Chondrocyte (in vitro differentiated cells): ENCODE data around the gene NRXN3. TPM values are rescaled to one million over a fixed set of nuclear protein-coding genes. Genes with fewer than 3 reads are reported as not detected.

Source experiments
- DNase-seq: peaks from one replicate; pipeline ENCODE4 v3.0.0; 2021; ENCODE audit warnings: mixed read lengths, low spot score
- H3K27ac Mint-ChIP-seq: one replicate; pipeline ENCODE4 v1.8.0; 2021; ENCODE audit warnings: mild to moderate bottlenecking, moderate library complexity, mixed read lengths; ENCODE audit not compliant: unreplicated experiment
- H3K27me3 Mint-ChIP-seq: 2 replicates; pipeline ENCODE4 v1.8.0; 2021; ENCODE audit warnings: low read depth, mixed read lengths
- H3K36me3 Mint-ChIP-seq: 2 replicates; pipeline ENCODE4 v1.8.0; 2021; ENCODE audit warnings: low read depth, mixed read lengths
- H3K4me1 Mint-ChIP-seq: 2 replicates; pipeline ENCODE4 v1.8.0; 2021; ENCODE audit warnings: low read depth, mild to moderate bottlenecking, mixed read lengths
- H3K4me3 Mint-ChIP-seq: one replicate; pipeline ENCODE4 v1.8.0; 2021; ENCODE audit warnings: mild to moderate bottlenecking, moderate library complexity, mixed read lengths; ENCODE audit not compliant: unreplicated experiment
- H3K9me3 Mint-ChIP-seq: 2 replicates; pipeline ENCODE4 v1.8.0; 2021; ENCODE audit warnings: low read depth, mixed read lengths
- long read RNA-seq: library from polyadenylated mRNA; stranded (forward); transcript quantifications from one replicate; pipeline ENCODE4 v2.0.0, GENCODE V29; 2021
- total RNA-seq: library from RNA; stranded (reverse); gene quantifications from 3 replicates; pipeline ENCODE4 v1.2.1, GENCODE V29; 2021
- TF ChIP-seq, protein P1 (sequence below): fragments of 200-600 bp; sonication (generic); IDR thresholded peaks from 2 replicates; pipeline ENCODE4 v1.5.0; 2021; ENCODE audit warnings: antibody characterized with exemption, mild to moderate bottlenecking, moderate library complexity

Gene NRXN3
- 6.7 to 7.9 TPM (median 7.0 TPM) in 3 replicates for total RNA-seq
- long read RNA-seq, full-length matches to known transcripts = 4 of 6 reads
- long read RNA-seq, partial matches to known transcripts = 0 of 6 reads
- long read RNA-seq, other reads (novel, unspliced or antisense) = 2 of 6 reads

DNA sequence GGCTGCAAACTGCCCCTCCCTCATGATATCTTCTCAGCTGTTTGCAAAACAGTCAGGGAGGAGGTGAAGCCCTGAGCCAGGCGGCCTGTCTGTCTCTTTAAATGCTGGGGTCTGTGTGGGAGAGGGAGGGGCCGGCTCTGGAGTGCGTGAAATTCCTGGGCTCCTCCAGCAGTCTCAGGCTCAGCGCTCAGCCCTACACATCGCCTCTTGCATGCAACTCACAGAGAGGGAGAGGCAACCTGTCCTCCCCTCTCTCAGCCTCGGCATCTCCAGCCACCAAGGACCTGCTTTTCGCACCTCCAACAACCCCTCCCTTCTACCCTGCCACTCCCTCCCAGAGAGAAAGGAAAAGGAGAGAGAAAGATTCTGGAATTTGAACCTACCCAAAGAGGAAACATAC is at the start of gene NRXN3:
Gene NRXN3, plus strand, starts transcription at position 171 of the 400 bp plus-strand sequence. CDS start 72,721 bp downstream, outside the sequence.
- Mint-ChIP-seq H3K4me3 (no peak within 1 kb of the TSS), H3K27ac (no peak within 1 kb of the TSS), H3K36me3 (no peaks in the 10 kb centered on the region), H3K9me3 (peaks cover 5% of the 10 kb centered on the region), H3K4me1 (no peaks in the 10 kb centered on the region), H3K27me3 (peaks cover 4% of the 10 kb centered on the region)
- TF ChIP-seq, protein P1, sequence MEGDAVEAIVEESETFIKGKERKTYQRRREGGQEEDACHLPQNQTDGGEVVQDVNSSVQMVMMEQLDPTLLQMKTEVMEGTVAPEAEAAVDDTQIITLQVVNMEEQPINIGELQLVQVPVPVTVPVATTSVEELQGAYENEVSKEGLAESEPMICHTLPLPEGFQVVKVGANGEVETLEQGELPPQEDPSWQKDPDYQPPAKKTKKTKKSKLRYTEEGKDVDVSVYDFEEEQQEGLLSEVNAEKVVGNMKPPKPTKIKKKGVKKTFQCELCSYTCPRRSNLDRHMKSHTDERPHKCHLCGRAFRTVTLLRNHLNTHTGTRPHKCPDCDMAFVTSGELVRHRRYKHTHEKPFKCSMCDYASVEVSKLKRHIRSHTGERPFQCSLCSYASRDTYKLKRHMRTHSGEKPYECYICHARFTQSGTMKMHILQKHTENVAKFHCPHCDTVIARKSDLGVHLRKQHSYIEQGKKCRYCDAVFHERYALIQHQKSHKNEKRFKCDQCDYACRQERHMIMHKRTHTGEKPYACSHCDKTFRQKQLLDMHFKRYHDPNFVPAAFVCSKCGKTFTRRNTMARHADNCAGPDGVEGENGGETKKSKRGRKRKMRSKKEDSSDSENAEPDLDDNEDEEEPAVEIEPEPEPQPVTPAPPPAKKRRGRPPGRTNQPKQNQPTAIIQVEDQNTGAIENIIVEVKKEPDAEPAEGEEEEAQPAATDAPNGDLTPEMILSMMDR = no peak
- no peak for DNase-seq

DNA sequence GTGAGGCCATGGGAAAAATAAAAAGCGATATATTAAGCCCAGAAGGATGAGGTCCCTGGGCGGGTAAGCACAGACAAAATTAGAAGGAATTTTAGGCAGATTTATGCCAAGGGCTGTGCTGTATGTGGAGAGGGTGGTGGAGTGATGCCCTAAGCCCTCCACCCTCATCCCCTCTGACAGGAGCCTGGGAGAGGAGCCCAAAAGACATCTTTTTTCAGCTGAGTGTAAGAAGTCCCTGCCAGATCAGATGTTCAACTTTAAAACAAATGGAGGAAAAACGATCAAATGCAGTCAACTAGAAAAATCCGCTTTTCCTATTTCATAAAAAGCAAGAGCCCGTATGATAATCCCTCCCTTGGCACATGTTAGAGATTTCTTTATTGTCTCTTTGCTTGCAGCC is 47.7 kb upstream of the NRXN3 start:
- TF ChIP-seq, protein P1 = no peak
- Mint-ChIP-seq H3K27me3 (peaks cover 3% of the 10 kb centered on the region), H3K36me3 (no peaks in the 10 kb centered on the region), H3K4me1 (no peaks in the 10 kb centered on the region), H3K27ac (no peak overlapping the region), H3K9me3 (peaks cover 10% of the 10 kb centered on the region), H3K4me3 (no peak overlapping the region)
- no peak for DNase-seq

DNA sequence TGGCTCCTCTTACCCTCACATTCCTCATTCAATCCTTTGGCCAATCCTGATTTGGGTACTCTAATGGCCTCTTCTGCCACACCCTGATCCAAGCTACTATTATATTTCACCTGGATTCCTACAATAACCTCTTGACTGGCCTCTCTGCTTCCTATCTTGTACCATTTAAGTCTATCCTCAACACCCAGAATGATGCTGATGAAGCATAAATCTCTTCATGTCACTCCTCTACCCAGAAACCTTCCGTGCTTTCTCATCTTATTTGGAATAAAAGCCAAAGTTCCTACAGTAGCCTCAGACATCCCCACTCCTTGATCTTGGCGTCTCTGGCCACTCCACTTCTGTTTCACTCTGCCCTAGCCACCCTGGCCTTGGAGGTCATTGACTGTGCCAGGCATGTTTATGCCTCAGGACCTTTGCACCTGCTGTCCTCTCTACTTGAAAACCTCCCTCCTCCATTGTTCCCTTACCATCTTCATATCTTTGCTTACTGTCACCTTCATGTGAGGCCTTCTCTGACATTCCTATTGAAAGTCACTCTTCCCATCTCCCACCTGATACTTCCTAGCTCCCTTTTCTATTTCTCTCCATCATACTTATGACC is 46.4 kb upstream of the NRXN3 start:
- Mint-ChIP-seq H3K27me3 (peaks cover 3% of the 10 kb centered on the region), H3K4me3 (no peak overlapping the region), H3K4me1 (no peaks in the 10 kb centered on the region), H3K36me3 (no peaks in the 10 kb centered on the region), H3K9me3 (peaks cover 6% of the 10 kb centered on the region), H3K27ac (no peak overlapping the region)
- TF ChIP-seq, protein P1 = no peak
- DNase-seq = no peak

DNA sequence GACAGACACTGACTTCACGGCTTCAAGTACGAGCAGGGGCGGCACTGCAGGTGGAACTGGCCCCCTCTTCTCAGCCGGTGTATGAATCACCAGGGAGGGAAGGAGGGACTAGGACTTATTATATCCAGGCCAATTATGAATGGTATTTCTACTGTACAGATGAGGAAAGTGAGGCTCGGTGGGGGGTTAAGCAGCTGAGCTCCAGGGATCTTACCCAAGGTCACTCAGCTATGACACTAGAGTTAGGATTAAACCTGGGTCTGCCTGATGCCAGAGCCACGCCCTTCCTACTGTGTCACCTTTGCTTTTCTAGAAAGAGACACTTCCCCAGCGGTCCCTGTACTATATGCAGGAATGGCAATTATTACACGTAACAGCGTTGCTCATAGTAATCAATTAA is 42.2 kb upstream of the NRXN3 start:
- Mint-ChIP-seq H3K27ac (no peak overlapping the region), H3K4me1 (no peaks in the 10 kb centered on the region), H3K27me3 (peaks cover 3% of the 10 kb centered on the region), H3K4me3 (no peak overlapping the region), H3K9me3 (no peaks in the 10 kb centered on the region), H3K36me3 (no peaks in the 10 kb centered on the region)
- DNase-seq = no peak
- TF ChIP-seq, protein P1 = no peak

DNA sequence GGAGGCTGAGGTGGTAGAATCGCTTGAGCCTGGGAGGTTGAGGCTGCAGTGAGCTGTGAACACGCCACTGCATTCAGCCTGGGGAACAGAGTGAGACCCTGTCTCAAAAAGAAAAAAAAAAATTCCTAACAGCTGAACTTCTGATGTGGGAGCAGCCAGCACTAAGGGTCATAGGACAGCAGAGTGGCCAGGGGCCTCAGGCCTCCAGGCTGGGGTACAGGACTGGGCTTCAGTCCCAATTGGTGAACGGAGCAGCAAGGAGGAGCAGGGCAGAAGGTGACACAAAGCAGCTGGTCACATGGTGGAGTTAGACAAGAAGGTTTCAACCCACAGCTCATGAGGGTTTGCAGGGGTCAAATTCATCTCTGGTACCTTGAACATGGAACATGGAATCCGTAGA is 40.8 kb upstream of the NRXN3 start:
- H3K36me3 Mint-ChIP-seq = no peaks in the 10 kb centered on the region
- peaks cover 3% of the 10 kb centered on the region for H3K27me3 Mint-ChIP-seq
- H3K27ac Mint-ChIP-seq = no peak overlapping the region
- no peak overlapping the region for H3K4me3 Mint-ChIP-seq
- H3K4me1 Mint-ChIP-seq = no peaks in the 10 kb centered on the region
- TF ChIP-seq, protein P1 = no peak
- no peaks in the 10 kb centered on the region for H3K9me3 Mint-ChIP-seq
- no peak for DNase-seq
